AG09309 (cell line): Measurements from ENCODE around the gene INSRR.
A peak's percentile ranks its signal among the peaks of the same experiment; 100 is the strongest.

Experiments used
- DNase-seq: peaks from one replicate; pipeline ENCODE4 v3.0.0-alpha.2; 2010; ENCODE audit warnings: low read depth
- H3K4me3 ChIP-seq: 2 replicates; pipeline ENCODE4 v1.5.1; 2011; ENCODE audit warnings: mild to moderate bottlenecking, low read depth, low read length, moderate library complexity; ENCODE audit not compliant: control insufficient read depth
- CTCF ChIP-seq: IDR thresholded peaks from 2 replicates; pipeline ENCODE4 v1.5.1; 2011; ENCODE audit warnings: mild to moderate bottlenecking, low read depth, low read length, inconsistent platforms; ENCODE audit not compliant: insufficient read depth, control insufficient read depth; ENCODE audit errors: missing control alignments

The INSRR gene

GRCh38 chr1:156809711-156810366 lies 49.1 kb downstream of the INSRR start:
- no peak overlapping the region for H3K4me3 ChIP-seq
- TF ChIP-seq CTCF, result no peak
- DNase-seq, result no peak

GRCh38 chr1:156809281-156809680 lies 49.6 kb downstream of the INSRR start:
- no peak for TF ChIP-seq CTCF
- no peak for DNase-seq
- no peak overlapping the region for H3K4me3 ChIP-seq

GRCh38 chr1:156808186-156809030 lies 50.5 kb downstream of the INSRR start:
- no peak for DNase-seq
- no peak overlapping the region for H3K4me3 ChIP-seq
- TF ChIP-seq CTCF, result no peak

- no peak for TF ChIP-seq CTCF
- DNase-seq, result no peak
- H3K4me3 ChIP-seq, result no peak overlapping the region
Observed at GRCh38 chr1:156807627-156808026, 51.3 kb downstream of the INSRR start.

- TF ChIP-seq CTCF, result no peak
- no peak overlapping the region for H3K4me3 ChIP-seq
- no peak for DNase-seq
Observed at GRCh38 chr1:156806512-156807440, 52.1 kb downstream of the INSRR start.

GRCh38 chr1:156805766-156806511 lies 53.0 kb downstream of the INSRR start:
- peak; percentile 89 for DNase-seq
- H3K4me3 ChIP-seq, result no peak overlapping the region
- TF ChIP-seq CTCF, result no peak
